ENCODE measurements around the gene LONRF2.

Gene LONRF2

GRCh38 chr2:100235581-100235980 is 86.7 kb downstream of the LONRF2 start:
- DNase-seq (ENCODE audit: low spot score), result no peak

GRCh38 chr2:100235098-100235497 is 87.2 kb downstream of the LONRF2 start:
- DNase-seq (ENCODE audit: low spot score), result no peak

- no peak for DNase-seq (ENCODE audit: low spot score)
These were observed 88.2 kb downstream of the LONRF2 start for GRCh38 chr2:100234141-100234540.

- no peak for DNase-seq (ENCODE audit: low spot score)
These were observed 89.2 kb downstream of the LONRF2 start for GRCh38 chr2:100233061-100233460.

- DNase-seq (ENCODE audit: low spot score), result no peak
These were observed 91.5 kb downstream of the LONRF2 start for GRCh38 chr2:100230754-100231153.

- no peak for DNase-seq (ENCODE audit: low spot score)
These were observed 93.3 kb downstream of the LONRF2 start for GRCh38 chr2:100228967-100229366.

GRCh38 chr2:100228415-100228814 is 93.9 kb downstream of the LONRF2 start:
- no peak for DNase-seq (ENCODE audit: low spot score)

GRCh38 chr2:100224988-100225710 is 97.2 kb downstream of the LONRF2 start:
- no peak for DNase-seq (ENCODE audit: low spot score)

GRCh38 chr2:100223502-100223901 is 98.8 kb downstream of the LONRF2 start:
- DNase-seq (ENCODE audit: low spot score), result no peak

Data from ecto neural progenitor cell (in vitro differentiated cells).